ENCODE results near the gene STMND1.

- TF ChIP-seq, protein P1, sequence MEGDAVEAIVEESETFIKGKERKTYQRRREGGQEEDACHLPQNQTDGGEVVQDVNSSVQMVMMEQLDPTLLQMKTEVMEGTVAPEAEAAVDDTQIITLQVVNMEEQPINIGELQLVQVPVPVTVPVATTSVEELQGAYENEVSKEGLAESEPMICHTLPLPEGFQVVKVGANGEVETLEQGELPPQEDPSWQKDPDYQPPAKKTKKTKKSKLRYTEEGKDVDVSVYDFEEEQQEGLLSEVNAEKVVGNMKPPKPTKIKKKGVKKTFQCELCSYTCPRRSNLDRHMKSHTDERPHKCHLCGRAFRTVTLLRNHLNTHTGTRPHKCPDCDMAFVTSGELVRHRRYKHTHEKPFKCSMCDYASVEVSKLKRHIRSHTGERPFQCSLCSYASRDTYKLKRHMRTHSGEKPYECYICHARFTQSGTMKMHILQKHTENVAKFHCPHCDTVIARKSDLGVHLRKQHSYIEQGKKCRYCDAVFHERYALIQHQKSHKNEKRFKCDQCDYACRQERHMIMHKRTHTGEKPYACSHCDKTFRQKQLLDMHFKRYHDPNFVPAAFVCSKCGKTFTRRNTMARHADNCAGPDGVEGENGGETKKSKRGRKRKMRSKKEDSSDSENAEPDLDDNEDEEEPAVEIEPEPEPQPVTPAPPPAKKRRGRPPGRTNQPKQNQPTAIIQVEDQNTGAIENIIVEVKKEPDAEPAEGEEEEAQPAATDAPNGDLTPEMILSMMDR (IDR thresholded peaks at IDR 0.05; ENCODE audit: poor library complexity, severe bottlenecking) = no peak
- TF ChIP-seq REST (IDR thresholded peaks at IDR 0.05; ENCODE audit: borderline replicate concordance) (no peak), RAD21 (conservative IDR thresholded peaks at IDR 0.05) (no peak), EZH2 (IDR thresholded peaks at IDR 0.05; ENCODE audit: borderline replicate concordance, insufficient read depth, low read length, poor library complexity, severe bottlenecking) (no peak)
These were observed 63.5 kb downstream of the STMND1 start for GRCh38 chr6:17165383-17165782.

Data from neural cell (in vitro differentiated cells).